Measurements from ENCODE around the gene MAPT.

Gene MAPT

DNA sequence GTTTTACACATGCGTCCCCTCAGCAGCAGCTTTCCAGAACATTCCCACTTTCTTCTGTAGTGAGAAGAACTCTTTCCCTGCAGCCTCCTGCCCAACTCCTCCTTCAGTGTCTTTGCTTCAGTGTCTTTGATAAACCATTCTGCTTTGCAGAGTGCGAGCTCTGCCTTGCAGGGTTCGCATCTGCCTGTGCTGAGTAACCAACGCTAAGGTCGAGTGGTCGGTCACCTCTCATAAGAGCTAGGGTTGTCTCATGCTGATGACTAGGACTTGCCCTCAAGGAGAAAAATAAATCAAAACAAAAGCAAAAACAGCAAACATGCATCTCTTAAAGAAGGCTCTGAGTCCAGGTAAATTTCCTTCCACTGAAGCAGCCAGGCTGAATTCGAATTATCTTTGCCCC is 22.7 kb downstream of the MAPT start:
- DNase-seq (ENCODE audit: insufficient read length) (no peak), FAIRE-seq (no peak)
- TF ChIP-seq TAF1 (IDR thresholded peaks at IDR 0.05; ENCODE audit: borderline replicate concordance, low read depth, low read length), result no peak
- TF ChIP-seq POLR2AphosphoS5 (IDR thresholded peaks at IDR 0.05; ENCODE audit: low read depth, low read length), result no peak
- no peak for TF ChIP-seq POLR2A (IDR thresholded peaks at IDR 0.05; ENCODE audit: low read depth, low read length)

DNA sequence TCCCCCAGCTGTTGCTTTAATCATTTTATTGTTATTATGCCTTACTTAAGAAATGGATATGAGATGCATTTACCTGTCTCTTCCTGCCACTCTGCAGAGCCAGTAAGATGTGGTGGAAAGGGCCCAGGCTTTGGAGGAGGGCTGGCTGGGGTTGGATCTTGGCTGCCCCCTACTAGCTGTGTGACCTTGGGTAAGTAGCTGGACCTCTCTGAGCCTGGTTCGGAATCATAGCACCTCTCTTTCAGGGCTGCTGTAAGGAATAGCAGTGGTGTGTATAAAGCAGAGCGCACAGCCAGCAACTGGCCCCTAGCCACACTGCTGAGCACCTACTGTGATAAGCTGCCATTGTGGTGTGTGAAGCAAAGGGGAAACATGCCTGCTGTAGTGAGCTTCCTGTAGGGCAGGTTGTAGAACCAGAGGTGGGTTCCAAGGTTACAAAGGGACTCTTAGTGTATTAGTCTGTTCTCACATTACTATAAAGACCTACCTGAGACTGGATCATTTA is 23.9 kb downstream of the MAPT start:
- TF ChIP-seq TAF1 (IDR thresholded peaks at IDR 0.05; ENCODE audit: borderline replicate concordance, low read depth, low read length) (no peak), POLR2A (IDR thresholded peaks at IDR 0.05; ENCODE audit: low read depth, low read length) (no peak), POLR2AphosphoS5 (IDR thresholded peaks at IDR 0.05; ENCODE audit: low read depth, low read length) (no peak)
- DNase-seq (ENCODE audit: insufficient read length) (no peak), FAIRE-seq (no peak)

DNA sequence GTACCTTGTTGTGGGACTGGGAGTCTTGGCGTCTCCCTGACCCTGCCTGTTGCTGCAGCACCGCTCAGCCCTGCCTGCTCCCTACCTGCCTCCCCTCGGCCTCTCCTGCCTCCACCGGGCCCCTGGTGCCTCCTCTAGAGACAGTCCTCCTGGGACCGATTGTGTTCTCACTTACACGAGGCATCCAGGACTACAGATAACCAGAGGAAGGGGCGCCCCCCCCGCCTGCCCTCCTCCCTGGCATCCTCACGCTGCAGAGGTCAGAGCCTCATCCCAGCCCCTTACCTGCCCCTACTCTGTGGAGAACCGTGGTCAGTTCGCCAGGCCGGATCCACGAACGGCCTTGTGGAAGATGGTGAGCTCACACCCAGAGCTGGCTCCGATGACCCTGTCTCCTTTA is 24.8 kb downstream of the MAPT start:
- FAIRE-seq (no peak), DNase-seq (ENCODE audit: insufficient read length) (no peak)
- TF ChIP-seq POLR2AphosphoS5 (IDR thresholded peaks at IDR 0.05; ENCODE audit: low read depth, low read length), result no peak

DNA sequence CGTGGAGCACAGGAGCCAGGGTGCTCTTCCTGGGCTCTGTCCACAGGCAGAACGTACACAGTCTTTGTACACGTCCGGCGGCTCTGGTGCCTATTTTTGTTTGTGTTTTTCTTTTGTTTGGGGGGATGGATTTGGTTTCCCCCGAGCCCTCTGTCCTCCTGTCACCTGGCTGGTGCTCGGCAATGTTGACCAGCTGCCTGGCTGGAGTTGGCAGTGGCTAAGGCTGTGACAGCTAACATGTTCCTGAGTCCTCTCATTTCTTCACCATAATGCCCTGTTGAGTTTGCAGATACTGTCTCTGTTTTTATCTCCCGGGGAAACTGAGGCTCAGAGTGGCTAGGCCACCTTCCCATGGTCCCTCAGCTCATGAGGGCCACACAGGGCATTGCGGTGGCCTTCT is 25.7 kb downstream of the MAPT start:
- FAIRE-seq (no peak), DNase-seq (ENCODE audit: insufficient read length) (no peak)
- TF ChIP-seq POLR2AphosphoS5 (IDR thresholded peaks at IDR 0.05; ENCODE audit: low read depth, low read length), result no peak
- no peak for TF ChIP-seq TAF1 (IDR thresholded peaks at IDR 0.05; ENCODE audit: borderline replicate concordance, low read depth, low read length)
- TF ChIP-seq POLR2A (IDR thresholded peaks at IDR 0.05; ENCODE audit: low read depth, low read length), result no peak

DNA sequence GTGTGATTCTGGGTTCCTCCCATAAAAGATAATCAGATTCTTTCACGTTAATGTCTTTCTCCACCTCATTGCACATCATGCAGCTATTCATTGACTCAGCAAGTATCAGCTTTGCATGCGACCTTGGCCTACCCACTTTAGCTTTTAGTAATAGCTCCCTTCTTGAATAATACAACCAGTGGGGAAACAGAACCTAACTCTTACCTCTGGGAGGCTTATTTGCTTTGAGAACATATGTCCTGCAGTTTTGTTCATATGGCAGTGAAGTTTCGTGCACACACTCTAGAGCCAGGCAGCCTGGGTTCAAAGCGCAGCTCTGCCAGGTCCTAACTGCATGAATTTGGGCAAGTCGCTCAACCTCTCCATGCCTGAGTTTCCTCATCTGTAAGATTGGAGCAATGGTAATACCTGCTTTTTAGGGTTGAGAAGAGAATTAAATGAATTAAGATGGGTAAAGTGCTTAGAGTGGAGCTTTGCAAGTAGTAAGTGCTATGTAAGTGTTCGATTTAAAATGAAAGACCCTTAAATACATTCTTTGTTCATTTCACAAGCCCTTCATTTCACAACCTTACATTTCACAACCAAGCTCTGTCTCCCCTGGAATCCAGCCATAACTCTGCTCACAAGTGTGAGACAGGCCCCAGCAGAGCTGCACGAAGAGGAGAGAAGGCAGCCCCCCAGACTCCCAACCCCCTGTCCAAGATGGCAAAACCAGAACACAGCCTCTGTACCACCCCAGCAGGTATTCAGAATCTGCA is 29.3 kb downstream of the MAPT start:
- no peak for TF ChIP-seq POLR2A (IDR thresholded peaks at IDR 0.05; ENCODE audit: low read depth, low read length)
- TF ChIP-seq POLR2AphosphoS5 (IDR thresholded peaks at IDR 0.05; ENCODE audit: low read depth, low read length), result no peak
- no peak for TF ChIP-seq TAF1 (IDR thresholded peaks at IDR 0.05; ENCODE audit: borderline replicate concordance, low read depth, low read length)
- DNase-seq (ENCODE audit: insufficient read length) (no peak), FAIRE-seq (no peak)

DNA sequence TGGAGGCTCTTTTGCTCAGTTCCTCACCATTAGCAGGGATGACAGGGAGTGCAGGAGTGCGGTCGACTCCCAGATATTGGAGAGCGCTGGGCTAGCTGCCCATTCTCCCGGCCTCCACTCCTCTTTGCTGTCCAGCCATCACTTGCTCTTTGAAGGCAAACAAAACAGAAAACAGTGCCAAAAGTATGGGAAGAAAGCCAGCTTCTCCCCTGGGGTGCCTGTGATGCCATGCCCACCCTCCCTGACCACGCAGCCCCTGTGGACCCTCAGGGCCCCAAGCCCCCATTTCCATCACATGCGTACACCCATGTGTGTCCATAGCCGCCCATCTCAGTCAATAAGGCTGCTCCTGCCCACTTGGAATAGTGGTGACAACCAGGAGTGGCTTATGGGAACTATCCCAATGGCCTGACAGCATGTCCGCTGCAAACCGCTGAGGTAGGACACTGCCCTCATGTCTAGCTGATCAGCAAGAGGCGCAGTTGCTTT is 30.0 kb downstream of the MAPT start:
- no peak for FAIRE-seq
- TF ChIP-seq POLR2A (IDR thresholded peaks at IDR 0.05; ENCODE audit: low read depth, low read length) (no peak), TAF1 (IDR thresholded peaks at IDR 0.05; ENCODE audit: borderline replicate concordance, low read depth, low read length) (no peak), POLR2AphosphoS5 (IDR thresholded peaks at IDR 0.05; ENCODE audit: low read depth, low read length) (no peak)
- DNase-seq (ENCODE audit: insufficient read length), result no peak

DNA sequence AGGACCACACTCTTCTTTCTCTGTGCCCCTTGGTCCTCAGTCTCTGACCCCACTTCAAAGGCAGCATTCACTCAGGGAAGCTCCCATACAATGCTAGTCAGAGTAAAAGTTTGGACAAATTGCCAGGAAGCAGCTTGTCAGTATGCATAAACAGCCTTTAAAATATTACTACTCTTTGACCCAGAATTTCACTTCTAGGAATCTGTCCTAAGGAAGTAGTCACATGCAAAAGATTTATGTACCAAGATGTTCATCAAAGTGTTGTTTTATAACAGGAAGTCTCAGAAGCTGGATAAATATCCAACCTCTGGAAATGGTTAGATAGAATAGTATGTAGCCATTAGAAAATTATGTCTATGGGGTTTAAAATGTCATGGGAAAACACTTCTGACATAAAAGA is 31.0 kb downstream of the MAPT start:
- no peak for DNase-seq (ENCODE audit: insufficient read length)
- no peak for FAIRE-seq
- TF ChIP-seq POLR2A (IDR thresholded peaks at IDR 0.05; ENCODE audit: low read depth, low read length) (no peak), TAF1 (IDR thresholded peaks at IDR 0.05; ENCODE audit: borderline replicate concordance, low read depth, low read length) (no peak), POLR2AphosphoS5 (IDR thresholded peaks at IDR 0.05; ENCODE audit: low read depth, low read length) (no peak)

DNA sequence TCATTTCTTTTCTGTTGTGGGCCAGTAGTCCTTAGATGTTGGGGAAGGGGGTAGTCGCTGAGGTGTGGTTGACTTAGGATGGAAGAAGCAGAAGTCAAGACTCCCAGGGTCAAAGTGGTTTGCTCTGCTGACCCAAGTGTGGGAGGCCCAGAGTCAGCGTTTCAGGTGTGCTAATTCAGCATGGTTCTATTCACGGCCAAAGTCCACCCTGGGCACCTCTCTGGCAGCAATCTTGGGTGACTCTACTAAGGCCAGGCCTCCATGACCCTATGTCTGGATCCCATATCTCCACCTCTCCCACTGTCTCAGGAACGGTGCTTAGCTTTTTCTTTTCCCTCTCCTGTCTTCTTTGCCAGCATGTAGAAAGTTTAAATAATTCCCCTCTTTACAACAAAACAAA is 32.9 kb downstream of the MAPT start:
- TF ChIP-seq TAF1 (IDR thresholded peaks at IDR 0.05; ENCODE audit: borderline replicate concordance, low read depth, low read length), result no peak
- no peak for TF ChIP-seq POLR2A (IDR thresholded peaks at IDR 0.05; ENCODE audit: low read depth, low read length)
- TF ChIP-seq POLR2AphosphoS5 (IDR thresholded peaks at IDR 0.05; ENCODE audit: low read depth, low read length), result no peak
- FAIRE-seq, result no peak
- no peak for DNase-seq (ENCODE audit: insufficient read length)

DNA sequence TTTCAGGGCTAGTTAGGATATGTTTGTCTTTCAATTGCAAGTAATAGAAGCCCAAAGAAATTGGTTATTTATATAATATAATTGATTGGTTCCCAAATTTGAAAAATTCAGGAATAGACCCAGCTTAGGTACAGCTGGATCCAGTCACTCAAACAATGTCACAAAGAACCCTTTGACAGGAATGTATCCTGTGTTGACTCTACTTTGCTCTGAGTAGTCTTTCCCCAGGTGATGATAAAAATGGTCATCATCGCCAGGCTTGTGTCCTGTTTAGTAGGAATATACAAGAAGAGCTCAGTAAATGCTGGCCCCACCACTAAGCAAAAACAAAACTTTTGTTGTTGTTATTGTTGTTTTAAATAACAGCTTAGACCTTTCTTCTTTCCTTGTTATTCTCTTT is 35.0 kb downstream of the MAPT start:
- no peak for DNase-seq (ENCODE audit: insufficient read length)
- no peak for FAIRE-seq
- TF ChIP-seq POLR2A (IDR thresholded peaks at IDR 0.05; ENCODE audit: low read depth, low read length), result no peak
- no peak for TF ChIP-seq POLR2AphosphoS5 (IDR thresholded peaks at IDR 0.05; ENCODE audit: low read depth, low read length)
- no peak for TF ChIP-seq TAF1 (IDR thresholded peaks at IDR 0.05; ENCODE audit: borderline replicate concordance, low read depth, low read length)

DNA sequence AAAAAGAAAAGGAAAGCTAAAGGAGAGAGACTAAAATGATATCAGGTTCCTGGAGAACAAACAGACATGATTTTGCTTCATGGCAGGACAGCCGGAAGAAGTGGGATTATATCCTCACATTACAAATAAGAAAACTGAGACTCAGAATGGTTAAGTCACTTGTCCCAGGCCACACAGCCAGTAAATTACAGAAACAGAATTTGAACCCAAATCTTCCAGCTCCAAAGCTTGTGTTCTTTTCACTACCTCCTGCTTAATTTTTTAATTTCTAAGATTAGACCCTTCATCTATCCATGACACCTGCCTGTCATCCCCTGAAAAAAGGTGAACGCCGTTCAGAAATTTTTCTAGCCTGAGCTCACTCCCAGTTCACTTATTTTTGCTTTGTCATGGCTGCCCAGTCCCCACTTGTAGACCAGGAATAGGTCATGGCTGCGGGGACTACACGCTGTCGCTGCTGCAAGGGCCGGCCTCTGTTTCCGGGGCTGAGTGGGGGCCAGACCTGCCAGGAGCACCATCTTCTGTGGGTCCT is 36.1 kb downstream of the MAPT start:
- DNase-seq (ENCODE audit: insufficient read length), result no peak
- no peak for TF ChIP-seq POLR2A (IDR thresholded peaks at IDR 0.05; ENCODE audit: low read depth, low read length)
- TF ChIP-seq POLR2AphosphoS5 (IDR thresholded peaks at IDR 0.05; ENCODE audit: low read depth, low read length), result no peak
- TF ChIP-seq TAF1 (IDR thresholded peaks at IDR 0.05; ENCODE audit: borderline replicate concordance, low read depth, low read length), result no peak
- no peak for FAIRE-seq

DNA sequence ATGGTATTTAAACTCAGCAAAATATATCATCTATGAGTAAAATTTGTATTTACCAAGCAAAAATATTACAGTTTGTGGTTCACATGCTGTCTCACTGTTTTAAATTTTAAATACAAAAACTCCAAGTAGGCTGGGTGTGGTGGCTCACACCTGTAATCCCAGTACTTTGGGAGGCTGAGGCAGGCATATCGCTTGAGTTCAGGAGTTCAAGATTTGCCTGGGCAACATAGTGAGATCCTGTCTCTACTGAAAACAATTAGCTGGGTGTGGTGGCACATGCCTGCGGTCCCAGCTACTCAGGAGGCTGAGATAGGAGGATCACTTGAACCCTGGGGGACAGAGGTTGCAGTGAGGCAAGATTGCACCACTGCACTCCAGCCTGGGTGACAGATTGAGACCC is 37.3 kb downstream of the MAPT start:
- DNase-seq (ENCODE audit: insufficient read length) (no peak), FAIRE-seq (no peak)
- TF ChIP-seq TAF1 (IDR thresholded peaks at IDR 0.05; ENCODE audit: borderline replicate concordance, low read depth, low read length) (no peak), POLR2AphosphoS5 (IDR thresholded peaks at IDR 0.05; ENCODE audit: low read depth, low read length) (no peak), POLR2A (IDR thresholded peaks at IDR 0.05; ENCODE audit: low read depth, low read length) (no peak)
